AG04449 (cell line): ENCODE data around the gene MT1X.

Experiments
- CTCF ChIA-PET: fragments of 350-600 bp; formaldehyde crosslinking; extraction: SDS; loops from one replicate; lab custom pipeline; 2021; ENCODE audit warnings: antibody characterized with exemption; lab: Yijun Ruan, JAX
- POLR2A ChIA-PET: fragments of 400-600, 350-600 bp; formaldehyde crosslinking; extraction: SDS; loops from one replicate; lab custom pipeline; 2020; ENCODE audit warnings: antibody characterized with exemption, inconsistent platforms; lab: Yijun Ruan, JAX
- DNase-seq: peaks from one replicate; pipeline ENCODE4 v3.0.0-alpha.2; 2010; ENCODE audit warnings: low read depth, low spot score
- H3K4me3 ChIP-seq: 2 replicates; pipeline ENCODE4 v1.5.1; 2011; ENCODE audit warnings: low read depth, mild to moderate bottlenecking, control low read depth, low read length
- TF ChIP-seq, protein P1 (sequence below): IDR thresholded peaks from one replicate; pipeline ENCODE4 v1.5.1; 2011; ENCODE audit warnings: mild to moderate bottlenecking, moderate library complexity, low read length, control low read depth, inconsistent platforms; ENCODE audit not compliant: insufficient read depth; ENCODE audit errors: missing control alignments

The MT1X gene

DNA sequence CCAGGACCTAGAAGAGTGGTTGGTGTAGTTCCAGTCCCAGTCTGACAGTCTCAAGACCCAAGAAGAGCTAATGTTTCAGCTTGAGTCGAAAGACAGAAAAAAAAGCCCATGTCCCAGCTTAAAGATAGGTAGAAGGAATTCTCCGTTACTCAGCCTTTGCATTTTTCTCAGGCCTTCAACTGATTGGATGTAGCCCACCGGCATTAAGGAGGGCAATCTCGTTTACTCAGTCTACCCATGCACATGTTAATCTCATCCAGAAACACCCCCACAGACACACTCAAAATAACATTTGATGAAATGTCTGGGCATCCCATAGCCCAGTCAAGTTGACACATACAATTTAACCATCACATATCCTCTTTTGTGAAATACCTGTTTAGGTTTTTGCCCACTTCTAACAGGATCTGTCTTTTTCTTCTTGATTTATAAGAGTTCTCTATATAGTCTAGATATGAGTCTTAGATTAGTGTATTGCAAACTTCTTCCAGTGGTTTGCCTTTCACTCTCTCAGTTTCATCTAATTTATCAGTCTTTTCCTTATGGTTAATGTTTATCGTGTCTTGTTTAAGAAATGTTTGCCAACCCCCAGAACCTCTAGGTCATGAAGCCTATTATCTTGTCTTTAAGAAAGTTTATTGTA, 40.1 kb downstream of the MT1X start:
- TF ChIP-seq, protein P1, sequence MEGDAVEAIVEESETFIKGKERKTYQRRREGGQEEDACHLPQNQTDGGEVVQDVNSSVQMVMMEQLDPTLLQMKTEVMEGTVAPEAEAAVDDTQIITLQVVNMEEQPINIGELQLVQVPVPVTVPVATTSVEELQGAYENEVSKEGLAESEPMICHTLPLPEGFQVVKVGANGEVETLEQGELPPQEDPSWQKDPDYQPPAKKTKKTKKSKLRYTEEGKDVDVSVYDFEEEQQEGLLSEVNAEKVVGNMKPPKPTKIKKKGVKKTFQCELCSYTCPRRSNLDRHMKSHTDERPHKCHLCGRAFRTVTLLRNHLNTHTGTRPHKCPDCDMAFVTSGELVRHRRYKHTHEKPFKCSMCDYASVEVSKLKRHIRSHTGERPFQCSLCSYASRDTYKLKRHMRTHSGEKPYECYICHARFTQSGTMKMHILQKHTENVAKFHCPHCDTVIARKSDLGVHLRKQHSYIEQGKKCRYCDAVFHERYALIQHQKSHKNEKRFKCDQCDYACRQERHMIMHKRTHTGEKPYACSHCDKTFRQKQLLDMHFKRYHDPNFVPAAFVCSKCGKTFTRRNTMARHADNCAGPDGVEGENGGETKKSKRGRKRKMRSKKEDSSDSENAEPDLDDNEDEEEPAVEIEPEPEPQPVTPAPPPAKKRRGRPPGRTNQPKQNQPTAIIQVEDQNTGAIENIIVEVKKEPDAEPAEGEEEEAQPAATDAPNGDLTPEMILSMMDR, result no peak
- H3K4me3 ChIP-seq, result no peak overlapping the region
- DNase-seq, result no peak
- ChIA-PET POLR2A (no interaction called here), CTCF (interaction anchor here (4.1 kb wide), 1 partner anchor 20 kb away, joined by 21 read pairs; no protein-coding TSS in a partner anchor)

DNA sequence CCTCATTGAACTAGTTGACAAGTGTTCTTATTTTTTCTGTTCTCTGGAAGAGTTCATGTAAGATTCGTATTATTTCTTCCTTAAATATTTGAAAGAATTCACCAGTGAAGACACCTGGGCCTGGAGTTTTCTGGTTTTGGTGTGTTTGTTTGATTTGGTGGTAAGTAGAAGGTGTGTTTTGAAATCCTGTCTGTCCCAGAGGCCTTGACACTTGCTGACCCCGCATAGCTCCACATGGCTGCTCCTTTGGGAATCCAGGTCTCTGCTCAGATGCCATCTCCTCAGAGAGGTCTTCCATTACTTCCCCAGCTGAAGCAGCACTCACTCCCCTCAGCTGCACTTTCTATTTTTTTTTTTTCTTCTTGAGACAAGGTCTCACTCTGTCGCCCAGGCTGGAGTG, 41.9 kb downstream of the MT1X start:
- TF ChIP-seq, protein P1, result no peak
- no peak overlapping the region for H3K4me3 ChIP-seq
- POLR2A ChIA-PET, result interaction anchor here (0.6 kb wide), 1 partner anchor 302 kb away, joined by 3 read pairs; no protein-coding TSS in a partner anchor
- DNase-seq, result no peak
- CTCF ChIA-PET, result interaction anchor here (1.3 to 4.1 kb wide), 2 partner anchors 13 to 22 kb away, joined by 3 to 21 read pairs; no protein-coding TSS in a partner anchor

DNA sequence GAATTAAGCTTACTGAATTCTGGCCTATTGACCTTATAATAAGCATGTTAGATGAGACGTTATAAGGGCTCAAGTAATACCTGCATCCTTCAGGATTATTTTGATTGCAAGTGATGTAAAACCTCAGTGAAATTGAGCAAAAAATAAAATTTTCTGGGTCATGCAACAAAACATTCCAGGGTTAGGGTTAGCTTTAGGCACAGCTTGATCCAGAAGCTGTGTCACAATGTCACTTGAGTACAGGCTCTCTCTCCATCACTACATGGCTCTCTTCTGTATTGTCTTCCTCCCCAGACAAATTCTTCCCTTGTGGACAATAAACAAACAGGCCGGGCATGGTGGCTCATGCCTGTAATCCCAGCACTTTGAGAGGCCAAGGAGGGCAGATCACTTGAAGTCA, 44.0 kb downstream of the MT1X start:
- TF ChIP-seq, protein P1, result no peak
- POLR2A ChIA-PET, result no interaction called here
- CTCF ChIA-PET, result no interaction called here
- DNase-seq, result no peak
- no peak overlapping the region for H3K4me3 ChIP-seq

DNA sequence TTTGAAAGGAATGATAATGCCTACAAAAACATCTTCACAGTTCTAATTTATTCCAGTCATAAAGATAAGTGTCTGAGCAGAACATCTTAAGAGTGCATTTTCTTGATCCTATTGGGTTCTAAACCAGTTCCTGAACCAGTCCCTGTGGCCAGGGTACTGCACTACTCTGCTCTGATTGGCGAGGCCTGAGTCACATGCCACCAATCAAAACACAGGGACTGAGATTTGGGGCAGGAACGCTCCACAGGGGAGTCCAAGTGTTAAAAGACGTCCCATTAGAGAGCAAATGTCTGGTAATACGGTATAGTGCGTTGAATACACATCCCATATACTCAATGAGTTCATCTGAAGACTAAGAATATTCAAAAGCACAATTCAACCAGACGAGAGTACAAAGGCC, 44.7 kb downstream of the MT1X start:
- DNase-seq, result no peak
- ChIA-PET POLR2A (no interaction called here), CTCF (interaction anchor here (3.1 kb wide), 1 partner anchor 24 kb away, joined by 16 read pairs; no protein-coding TSS in a partner anchor)
- TF ChIP-seq, protein P1, result no peak
- no peak overlapping the region for H3K4me3 ChIP-seq

DNA sequence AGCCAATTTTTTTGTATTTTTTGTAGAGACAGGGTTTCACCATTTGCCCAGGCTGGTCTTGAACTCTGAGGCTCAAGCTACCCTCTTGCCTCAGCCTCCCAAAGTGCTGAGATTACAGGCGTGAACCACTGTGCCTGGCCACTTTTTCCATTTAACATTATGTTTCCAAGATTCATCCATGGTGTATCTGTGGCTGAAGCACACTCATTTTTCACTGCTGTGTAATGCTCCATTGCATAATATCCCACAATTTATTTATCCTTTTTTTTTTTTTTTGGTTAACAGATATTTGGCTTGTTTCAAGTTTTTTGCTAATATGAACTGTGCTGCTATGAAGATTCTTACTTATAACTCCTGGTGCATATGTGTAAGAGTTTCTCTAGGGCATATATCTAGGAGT, 45.8 kb downstream of the MT1X start:
- POLR2A ChIA-PET, result no interaction called here
- TF ChIP-seq, protein P1, result no peak
- CTCF ChIA-PET, result interaction anchor here (1.8 to 3.1 kb wide), 3 partner anchors 26 to 65 kb away, joined by 4 to 16 read pairs (median 5); no protein-coding TSS in a partner anchor
- no peak overlapping the region for H3K4me3 ChIP-seq
- no peak for DNase-seq

DNA sequence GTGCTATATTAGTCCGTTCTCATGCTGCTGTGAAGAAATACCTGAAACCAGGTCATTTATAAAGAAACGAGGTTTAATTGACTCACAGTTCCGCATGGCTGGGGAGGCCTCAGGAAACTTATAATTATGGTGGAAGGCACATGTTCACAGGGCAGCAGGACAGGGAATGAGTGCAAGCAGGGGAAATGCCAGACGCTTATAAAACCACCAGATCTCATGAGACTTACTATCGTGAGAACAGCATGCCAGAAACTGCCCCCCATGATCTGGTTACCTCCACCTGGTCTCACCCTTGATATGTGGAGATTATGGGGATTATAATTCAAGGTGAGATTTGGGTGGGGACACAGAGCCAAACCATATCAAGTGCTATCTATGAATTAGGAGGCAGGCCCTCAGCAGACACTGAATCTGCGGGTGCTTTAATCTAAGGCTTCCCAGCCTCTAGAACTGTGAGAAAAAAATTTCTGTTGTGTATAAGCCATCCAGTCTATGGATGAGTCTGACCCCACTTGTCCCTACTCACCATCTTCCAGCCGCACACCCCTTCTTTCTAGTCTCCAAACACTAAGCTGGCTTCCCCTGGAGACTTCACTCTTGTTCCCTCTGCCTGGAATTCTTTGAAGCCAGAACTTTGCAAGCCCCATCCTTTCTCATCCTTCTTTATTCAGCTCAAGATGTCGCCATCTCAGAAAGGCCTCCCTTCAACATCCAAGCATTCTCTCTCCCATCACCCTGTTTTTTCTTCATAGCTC, 46.9 kb downstream of the MT1X start:
- TF ChIP-seq, protein P1, result no peak
- no peak for DNase-seq
- ChIA-PET CTCF (interaction anchor here (0.7 to 3.1 kb wide), 6 partner anchors 10 to 123 kb away, joined by 3 to 16 read pairs (median 4); no protein-coding TSS in a partner anchor), POLR2A (interaction anchor here (0.6 to 0.8 kb wide), 3 partner anchors 9 to 103 kb away, joined by 3 to 5 read pairs (median 4); no protein-coding TSS in a partner anchor)
- peak overlapping the region; percentile 98 for H3K4me3 ChIP-seq
